ENCODE measurements around the gene APLF. TPM values are rescaled to one million over a fixed set of nuclear protein-coding genes. Genes with fewer than 3 reads are reported as not detected.

The APLF gene
- total RNA-seq, 4 donors from 2014 or later, result 2.3 to 4.8 (median 3.5) TPM

GRCh38 chr2:68447118-68447517, 20.3 kb upstream of the APLF start:
- no peaks in the 10 kb centered on the region for H3K9me3 ChIP-seq
- H3K36me3 ChIP-seq, result no peaks in the 10 kb centered on the region
- ATAC-seq, result no peak
- intact Hi-C loops (cut with DNase I; ENCODE audit: low total_unique reads), result no loop called here
- no peak overlapping the region for H3K27ac ChIP-seq
- no peaks in the 10 kb centered on the region for H3K4me1 ChIP-seq
- TF ChIP-seq CTCF (IDR thresholded peaks at IDR 0.05 in 4 of 5, conservative IDR thresholded peaks at IDR 0.05 in 1 of 5) (no peak), POLR2A (IDR thresholded peaks at IDR 0.05) (no peak)
- H3K4me3 ChIP-seq, result no peak overlapping the region
- in situ Hi-C loops (cut with MboI; ENCODE audit: low sequenced_read_pairs in 4 of 4), result loop anchor here in 3 of 4 donors (10.0 kb wide), 2 partner anchors 82 to 322 kb away; partner anchors contain the start of gene PLEK (in 2 of the 3)
- no peaks in the 10 kb centered on the region for H3K27me3 ChIP-seq
- no peak for DNase-seq

GRCh38 chr2:68448671-68449653, 18.4 kb upstream of the APLF start:
- peak in 1 of 2 donors; percentile 41 for ATAC-seq
- H3K36me3 ChIP-seq, result no peaks in the 10 kb centered on the region
- H3K4me1 ChIP-seq, result no peaks in the 10 kb centered on the region
- no peaks in the 10 kb centered on the region for H3K9me3 ChIP-seq
- intact Hi-C loops (cut with DNase I; ENCODE audit: low total_unique reads) (no loop called here), in situ Hi-C loops (cut with MboI; ENCODE audit: low sequenced_read_pairs in 4 of 4) (loop anchor here in 3 of 4 donors (10.0 kb wide), 2 partner anchors 84 to 324 kb away; partner anchors contain the start of gene PLEK (in 2 of the 3))
- no peak for TF ChIP-seq CTCF (IDR thresholded peaks at IDR 0.05 in 4 of 5, conservative IDR thresholded peaks at IDR 0.05 in 1 of 5)
- TF ChIP-seq POLR2A (IDR thresholded peaks at IDR 0.05), result no peak
- no peaks in the 10 kb centered on the region for H3K27me3 ChIP-seq
- H3K4me3 ChIP-seq, result no peak overlapping the region
- H3K27ac ChIP-seq, result no peak overlapping the region
- no peak for DNase-seq

GRCh38 chr2:68452158-68452900, 15.1 kb upstream of the APLF start:
- intact Hi-C loops (cut with DNase I; ENCODE audit: low total_unique reads) (no loop called here), in situ Hi-C loops (cut with MboI; ENCODE audit: low sequenced_read_pairs in 4 of 4) (no loop called here)
- no peak overlapping the region for H3K27ac ChIP-seq
- TF ChIP-seq CTCF (IDR thresholded peaks at IDR 0.05 in 4 of 5, conservative IDR thresholded peaks at IDR 0.05 in 1 of 5), result no peak
- no peak for TF ChIP-seq POLR2A (IDR thresholded peaks at IDR 0.05)
- peak in 1 of 2 donors; percentile 20 for ATAC-seq
- H3K4me3 ChIP-seq, result no peak overlapping the region
- no peak for DNase-seq
- H3K27me3 ChIP-seq, result no peaks in the 10 kb centered on the region
- H3K36me3 ChIP-seq, result no peaks in the 10 kb centered on the region
- no peaks in the 10 kb centered on the region for H3K9me3 ChIP-seq
- no peaks in the 10 kb centered on the region for H3K4me1 ChIP-seq

- DNase-seq, result no peak
- no peak overlapping the region for H3K27ac ChIP-seq
- intact Hi-C loops (cut with DNase I; ENCODE audit: low total_unique reads), result no loop called here
- H3K9me3 ChIP-seq, result no peaks in the 10 kb centered on the region
- no peak for ATAC-seq
- no peaks in the 10 kb centered on the region for H3K36me3 ChIP-seq
- H3K27me3 ChIP-seq, result no peaks in the 10 kb centered on the region
- no peak for TF ChIP-seq CTCF (IDR thresholded peaks at IDR 0.05 in 4 of 5, conservative IDR thresholded peaks at IDR 0.05 in 1 of 5)
- no peak for TF ChIP-seq POLR2A (IDR thresholded peaks at IDR 0.05)
- no peaks in the 10 kb centered on the region for H3K4me1 ChIP-seq
- no peak overlapping the region for H3K4me3 ChIP-seq
- in situ Hi-C loops (cut with MboI; ENCODE audit: low sequenced_read_pairs in 4 of 4), result no loop called here
Measured at GRCh38 chr2:68453761-68454360, 13.5 kb upstream of the APLF start.

All from gastrocnemius medialis (tissue), 4 donors.